ENCODE data around the gene CALR3.
"Not testable (repeated sequence)": the region's sequence is repeated elsewhere in the genome, so short reads cannot be mapped to it uniquely, and the experiment has no call there.

The CALR3 gene

DNA sequence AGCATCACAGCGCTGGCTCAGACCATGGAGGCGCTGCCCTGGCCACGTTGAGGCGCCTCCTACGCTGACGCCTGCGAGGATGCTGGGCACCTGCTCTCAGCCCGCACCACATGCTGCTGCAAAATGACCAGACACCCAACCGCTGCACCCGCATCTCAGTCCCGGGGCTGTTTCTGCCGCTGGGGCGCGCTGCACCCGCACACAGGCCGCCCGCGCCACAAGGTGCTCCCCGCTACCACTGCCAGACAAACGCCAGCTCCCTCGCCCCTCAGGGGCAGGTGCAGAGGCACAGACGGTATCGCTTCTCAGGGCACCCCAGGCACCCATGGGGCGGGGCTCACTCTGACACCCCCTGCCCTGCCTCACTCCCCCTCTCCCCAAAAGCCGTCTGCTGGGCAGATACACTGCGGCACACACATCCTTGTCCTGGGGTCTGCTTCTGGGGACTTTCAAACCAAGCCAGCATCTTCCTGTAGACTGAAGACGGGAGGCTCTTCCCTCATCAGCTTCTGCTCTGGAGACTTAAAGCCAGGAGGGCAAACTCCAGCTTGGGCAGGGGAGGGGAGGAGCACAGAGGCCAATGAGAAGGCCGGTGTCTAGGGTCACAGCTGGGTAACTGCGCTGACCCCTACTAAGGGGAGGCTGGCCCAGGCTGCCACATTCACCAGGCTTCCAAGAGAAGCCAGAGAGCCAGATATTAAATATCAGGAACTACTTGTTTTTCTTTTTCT, 29.9 kb upstream of the CALR3 start:
- FAIRE-seq (no peak), DNase-seq (ENCODE audit: extremely low spot score, insufficient read length, low read depth) (no peak)

DNA sequence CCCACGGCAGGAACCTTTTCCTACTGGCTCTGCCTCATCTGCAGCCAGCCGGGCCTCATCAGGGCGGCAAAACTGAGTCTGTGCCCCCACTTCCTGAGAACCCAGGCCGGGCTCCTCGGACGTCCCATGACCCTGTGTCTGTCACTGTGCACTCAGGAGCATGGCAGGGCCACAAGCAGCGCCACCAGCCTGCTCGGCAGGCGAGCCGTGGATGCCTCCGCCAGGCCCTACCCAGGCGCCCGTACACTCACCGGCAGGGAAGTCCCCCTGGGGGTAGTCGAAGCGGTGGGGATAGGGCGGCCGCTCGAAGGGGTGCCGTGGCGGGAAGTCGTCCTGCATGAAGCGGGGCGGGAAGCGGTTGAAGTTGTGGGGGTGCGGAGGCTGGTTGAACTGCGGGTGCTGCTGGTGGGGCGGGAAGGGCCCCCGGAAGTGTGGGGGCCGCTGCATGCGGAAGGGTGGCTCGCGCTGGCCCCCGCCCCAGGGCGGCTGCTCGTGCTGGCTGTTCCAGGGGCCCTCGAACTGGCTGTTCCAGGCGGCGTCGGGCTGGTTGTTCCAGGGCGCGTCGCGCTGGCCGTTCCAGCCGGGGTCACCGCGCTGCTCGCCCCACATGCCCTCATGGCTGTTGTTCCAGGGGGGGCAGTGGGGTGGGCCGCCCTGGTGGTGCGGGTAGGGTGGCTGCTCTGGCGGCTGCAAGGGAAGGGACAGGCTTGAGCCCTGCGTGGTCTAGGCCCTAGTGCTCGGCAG, 29.2 kb upstream of the CALR3 start:
- DNase-seq (ENCODE audit: extremely low spot score, insufficient read length, low read depth): no peak
- FAIRE-seq: no peak

DNA sequence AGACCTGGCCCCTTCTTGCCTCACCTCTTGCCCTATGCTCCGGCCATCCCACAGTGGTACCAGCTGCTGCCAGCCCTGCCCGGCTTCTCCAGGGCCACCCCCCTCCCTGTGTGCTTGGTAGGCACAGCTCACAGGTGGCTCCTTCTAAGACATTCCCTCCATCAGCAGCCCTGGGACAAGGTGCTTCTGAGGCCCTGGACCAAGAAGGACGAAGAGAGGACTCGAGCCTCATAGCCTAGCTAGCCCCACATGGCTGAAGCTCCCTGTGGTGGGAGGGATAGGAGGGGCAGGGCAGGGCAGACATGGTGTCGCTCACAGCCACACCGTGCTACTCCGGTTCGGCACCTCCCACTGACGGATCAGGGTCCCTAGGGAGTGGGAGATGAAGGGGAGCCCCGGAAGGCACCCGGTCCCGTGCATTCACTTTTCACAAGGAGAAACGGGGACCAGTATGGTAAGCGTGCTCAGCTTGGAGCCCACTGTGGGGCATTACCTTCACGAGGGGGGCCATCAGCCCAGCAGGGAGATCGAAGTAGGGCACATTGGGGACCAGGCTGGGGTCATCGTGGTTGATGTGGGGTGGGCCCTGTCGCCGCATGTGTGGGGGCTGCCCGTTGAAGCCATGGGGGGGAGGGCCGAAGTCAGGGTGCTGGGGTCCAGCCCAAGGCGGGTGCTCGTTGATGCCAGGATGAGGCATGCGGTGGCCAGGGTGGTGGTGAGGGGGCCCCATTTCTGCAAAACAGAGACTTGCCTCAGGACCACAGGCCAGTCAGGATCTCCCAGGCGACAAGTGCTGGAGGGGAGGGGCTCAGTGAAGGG, 26.8 kb upstream of the CALR3 start:
- no peak for FAIRE-seq
- DNase-seq (ENCODE audit: extremely low spot score, insufficient read length, low read depth): no peak

- FAIRE-seq (no peak), DNase-seq (ENCODE audit: extremely low spot score, insufficient read length, low read depth) (no peak)
Observed at GRCh38 chr19:16521715-16522289, 25.8 kb upstream of the CALR3 start.

GRCh38 chr19:16520986-16521624, 25.1 kb upstream of the CALR3 start:
- FAIRE-seq (no peak), DNase-seq (ENCODE audit: extremely low spot score, insufficient read length, low read depth) (no peak)

- FAIRE-seq (no peak), DNase-seq (ENCODE audit: extremely low spot score, insufficient read length, low read depth) (no peak)
Observed at GRCh38 chr19:16520074-16520973, 24.4 kb upstream of the CALR3 start.

- no peak for DNase-seq (ENCODE audit: extremely low spot score, insufficient read length, low read depth)
- no peak for FAIRE-seq
Observed at GRCh38 chr19:16519230-16519687, 23.3 kb upstream of the CALR3 start.

GRCh38 chr19:16518483-16519229, 22.7 kb upstream of the CALR3 start:
- FAIRE-seq (no peak), DNase-seq (ENCODE audit: extremely low spot score, insufficient read length, low read depth) (no peak)

DNA sequence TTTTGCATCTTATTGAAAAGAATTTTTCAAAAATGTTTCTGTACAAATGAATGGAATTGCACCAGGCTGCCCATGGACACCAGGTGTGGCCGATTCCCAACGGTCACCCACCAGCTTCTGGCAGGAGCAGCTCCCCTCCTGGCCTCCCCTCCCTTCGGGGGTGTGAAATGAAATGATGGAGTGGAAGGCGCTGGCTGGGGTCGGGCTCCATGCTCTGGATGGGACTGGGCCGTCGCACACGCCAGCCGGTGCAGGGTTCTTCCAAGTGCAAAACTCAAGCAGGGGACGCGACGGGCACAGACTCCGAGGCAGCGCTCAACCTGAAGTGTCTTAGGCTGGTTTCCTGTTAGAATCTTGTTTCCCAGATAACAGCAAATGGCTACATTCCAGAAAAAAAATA, 22.1 kb upstream of the CALR3 start:
- no peak for FAIRE-seq
- DNase-seq (ENCODE audit: extremely low spot score, insufficient read length, low read depth): no peak

DNA sequence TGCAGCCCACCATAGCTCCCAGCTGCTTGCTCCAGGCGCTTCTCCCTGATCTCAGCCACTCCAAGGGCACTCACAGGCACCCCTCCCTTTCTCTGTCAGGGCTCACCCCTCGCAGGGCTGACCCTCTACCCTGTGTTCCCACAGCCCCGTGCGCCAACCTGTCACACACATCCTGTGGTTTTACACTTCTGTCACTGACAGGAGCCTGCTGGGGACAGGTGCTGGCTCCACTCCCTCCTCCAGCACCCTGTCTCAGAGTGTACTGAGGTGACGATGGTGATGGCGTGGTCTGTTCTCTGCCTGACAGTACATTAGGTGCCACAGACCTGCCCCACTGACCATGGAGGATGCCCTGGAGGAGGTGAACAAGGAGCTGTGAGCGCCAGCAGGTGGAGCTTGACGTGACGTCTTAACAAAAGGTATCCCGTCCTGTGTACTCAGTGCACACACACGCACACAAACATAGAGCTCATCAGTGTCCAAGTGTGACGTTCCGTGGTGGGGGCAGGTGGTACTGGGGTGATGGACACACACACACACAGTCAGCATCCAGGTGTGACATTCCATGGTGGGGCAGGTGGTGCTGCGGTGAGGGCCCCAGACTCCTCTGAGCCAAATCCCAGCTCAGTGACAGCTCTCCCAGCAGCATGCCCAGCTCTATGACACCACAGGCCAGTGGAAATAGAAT, 21.1 kb upstream of the CALR3 start:
- DNase-seq (ENCODE audit: extremely low spot score, insufficient read length, low read depth) (no peak), FAIRE-seq (no peak)

DNA sequence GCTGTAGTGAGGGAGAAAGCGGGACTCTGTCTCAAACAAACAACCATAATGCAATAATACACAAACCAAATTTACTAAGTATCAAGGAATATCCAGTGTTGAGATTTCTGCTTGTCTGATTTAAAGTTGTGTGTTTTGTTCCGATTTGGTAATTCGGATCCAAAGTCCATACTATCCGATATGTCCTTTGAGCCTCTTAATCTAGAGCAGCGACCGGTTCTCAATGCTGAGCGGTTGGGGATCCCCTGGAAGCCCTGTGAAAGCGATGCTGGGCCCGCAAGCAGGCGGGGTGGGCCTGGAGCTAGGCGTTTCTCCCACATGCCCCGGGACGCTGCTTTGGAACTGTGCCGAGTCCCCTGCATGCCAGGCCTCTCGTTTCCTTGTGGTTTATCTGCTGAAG, 20.4 kb upstream of the CALR3 start:
- FAIRE-seq (no peak), DNase-seq (ENCODE audit: extremely low spot score, insufficient read length, low read depth) (no peak)

DNA sequence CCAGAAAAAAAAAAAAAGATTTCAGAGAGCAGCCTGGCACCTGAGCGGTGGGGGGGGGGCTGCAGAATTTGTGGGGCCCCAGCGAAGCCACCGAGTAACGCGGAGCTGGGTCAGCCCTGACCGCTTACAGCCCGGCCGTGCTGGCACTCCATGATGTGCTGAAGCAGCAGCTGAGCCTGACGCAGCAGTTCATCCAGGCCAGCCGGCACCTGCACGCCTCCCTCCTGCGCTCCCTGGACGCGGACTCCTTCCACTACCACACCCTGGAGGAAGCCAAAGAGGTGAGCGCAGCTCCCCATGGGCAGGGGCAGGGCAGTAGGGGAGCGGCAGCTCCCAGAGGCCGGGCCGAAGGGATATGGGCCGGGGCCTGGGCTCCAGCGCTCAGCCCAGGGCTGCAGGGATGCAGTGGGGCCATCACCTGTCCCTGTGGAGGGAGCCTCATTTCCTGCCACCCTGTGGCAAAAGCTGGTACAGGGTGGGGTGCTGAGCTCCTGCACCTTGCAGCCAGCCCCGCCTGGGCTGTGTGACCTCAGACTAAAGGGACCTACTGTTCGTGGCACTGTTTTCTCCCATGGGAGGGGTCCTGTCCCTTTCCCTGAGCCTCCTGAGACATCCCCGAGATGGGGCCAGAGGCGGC, 18.5 kb upstream of the CALR3 start:
- DNase-seq (ENCODE audit: extremely low spot score, insufficient read length, low read depth) (no peak), FAIRE-seq (no peak)

GRCh38 chr19:16512611-16513010, 16.6 kb upstream of the CALR3 start:
- DNase-seq (ENCODE audit: extremely low spot score, insufficient read length, low read depth); FAIRE-seq: not testable (repeated sequence)

DNA sequence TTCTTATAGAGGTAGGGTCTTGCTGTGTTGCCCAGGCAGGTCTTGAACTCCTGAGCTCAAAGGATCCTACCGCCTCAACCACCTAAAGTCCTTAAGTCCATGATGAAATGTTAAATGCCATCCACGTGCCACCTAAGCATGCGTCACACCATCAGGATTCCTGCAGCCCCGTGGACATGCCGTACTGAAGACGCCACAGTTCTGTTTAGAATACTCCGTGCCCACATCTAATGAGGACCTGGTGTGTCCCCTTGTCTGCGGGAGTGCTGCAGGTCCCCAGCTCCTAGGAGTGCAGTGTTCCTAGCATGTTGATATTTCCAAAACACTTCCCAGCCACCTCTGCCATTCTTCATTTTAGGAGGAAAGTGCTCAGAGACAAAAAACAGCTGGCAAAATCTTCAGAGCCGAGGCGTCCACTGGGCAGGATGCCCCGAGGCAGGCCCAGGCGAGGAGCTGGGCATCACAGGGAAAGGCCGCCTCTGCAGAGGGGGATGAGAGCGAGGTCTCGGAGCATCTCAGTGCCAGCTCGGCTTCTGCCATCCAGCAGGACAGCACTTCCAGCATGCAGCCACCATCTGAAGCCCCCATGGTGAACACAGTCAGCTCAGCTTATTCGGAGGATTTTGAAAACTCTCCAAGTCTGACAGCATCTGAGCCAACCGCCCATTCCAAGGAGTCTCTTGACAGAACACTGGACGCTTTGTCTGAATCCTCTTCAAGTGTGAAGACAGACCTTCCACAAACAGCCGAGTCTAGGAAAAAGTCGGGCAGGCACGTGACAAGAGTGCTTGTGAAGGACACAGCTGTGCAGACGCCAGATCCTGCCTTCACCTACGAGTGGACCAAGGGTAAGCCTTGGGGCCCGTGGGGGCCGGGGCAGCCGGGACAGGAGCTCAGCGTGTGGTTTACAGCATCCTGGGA, 13.4 kb upstream of the CALR3 start:
- DNase-seq (ENCODE audit: extremely low spot score, insufficient read length, low read depth): no peak
- FAIRE-seq: no peak

- no peak for DNase-seq (ENCODE audit: extremely low spot score, insufficient read length, low read depth)
- no peak for FAIRE-seq
Observed at GRCh38 chr19:16508546-16508945, 12.6 kb upstream of the CALR3 start.

DNA sequence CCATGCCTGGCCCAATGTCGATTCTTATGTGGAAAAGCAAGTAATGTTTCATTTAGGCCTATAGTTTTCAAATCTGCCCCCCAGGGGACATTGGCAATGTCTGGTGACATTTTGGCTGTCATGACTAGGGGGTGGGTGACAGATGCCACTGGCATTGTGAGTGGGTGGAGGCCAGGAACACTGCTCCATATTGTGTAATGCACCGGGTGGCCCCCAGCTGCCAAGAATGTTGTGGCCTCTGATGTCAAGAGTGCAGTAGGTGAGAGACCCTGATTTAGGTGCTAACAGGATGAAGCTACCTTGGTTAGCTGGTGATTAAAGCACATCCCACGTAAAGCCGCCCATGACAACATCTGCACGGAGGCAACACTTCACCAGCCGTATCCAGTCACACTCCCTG, 11.0 kb upstream of the CALR3 start:
- FAIRE-seq (no peak), DNase-seq (ENCODE audit: extremely low spot score, insufficient read length, low read depth) (no peak)
